Inferior parietal cortex (tissue), 1 donor: ENCODE data around the gene OVCH1.

ENCODE experiments used
- DNase-seq: peaks from one replicate; pipeline ENCODE4 v3.0.0-alpha.2; 2016; ENCODE audit errors: extremely low spot score

The OVCH1 gene

GRCh38 chr12:29497588-29497987, at the start of gene OVCH1:
TSS of gene OVCH1 (minus strand) at chr12:29497686. CDS start at chr12:29497686, 0 bp downstream.
- no peak for DNase-seq

DNA sequence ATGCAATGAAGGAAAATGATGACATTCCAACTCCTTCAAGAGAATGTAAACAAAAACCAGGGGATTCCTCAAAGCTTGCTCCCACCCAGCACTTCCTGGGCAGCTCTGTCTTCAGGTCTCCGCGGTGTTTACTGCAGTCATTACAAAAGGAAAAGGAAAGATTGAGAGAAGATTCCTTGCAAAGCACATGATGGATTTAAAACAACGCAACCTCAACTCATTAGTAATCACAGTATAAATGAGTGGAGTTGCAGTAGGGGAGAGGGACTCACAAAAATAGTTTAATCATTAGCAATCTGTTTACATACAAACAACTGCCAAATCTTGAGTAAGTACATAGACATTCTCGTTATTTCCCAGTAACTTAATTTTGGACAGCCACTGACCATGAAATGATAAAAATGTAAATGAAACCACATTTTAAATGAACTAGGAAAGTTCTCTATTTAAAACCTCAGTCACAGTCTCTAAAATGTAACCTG, 49.7 kb upstream of the OVCH1 start:
- DNase-seq, result no peak

DNA sequence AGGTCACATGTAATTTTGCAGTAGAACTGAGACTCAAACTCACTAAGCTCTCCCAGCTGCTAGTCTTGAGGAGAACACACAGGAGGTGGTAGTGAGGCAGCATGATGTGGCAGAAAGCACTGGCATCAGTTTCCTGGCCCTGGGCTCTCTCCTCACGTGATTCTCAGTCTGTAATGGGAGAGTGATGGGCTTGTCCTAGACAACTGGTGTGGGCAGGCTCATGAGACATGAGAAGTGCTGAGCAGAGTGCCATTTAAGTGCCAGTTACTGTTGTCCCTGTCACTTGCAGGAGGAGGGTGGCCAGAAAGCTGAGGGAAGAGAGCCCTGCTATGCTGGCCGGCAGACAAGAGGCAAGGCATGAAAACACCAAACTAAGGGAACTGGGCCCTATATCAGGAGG, 48.5 kb upstream of the OVCH1 start:
- no peak for DNase-seq

DNA sequence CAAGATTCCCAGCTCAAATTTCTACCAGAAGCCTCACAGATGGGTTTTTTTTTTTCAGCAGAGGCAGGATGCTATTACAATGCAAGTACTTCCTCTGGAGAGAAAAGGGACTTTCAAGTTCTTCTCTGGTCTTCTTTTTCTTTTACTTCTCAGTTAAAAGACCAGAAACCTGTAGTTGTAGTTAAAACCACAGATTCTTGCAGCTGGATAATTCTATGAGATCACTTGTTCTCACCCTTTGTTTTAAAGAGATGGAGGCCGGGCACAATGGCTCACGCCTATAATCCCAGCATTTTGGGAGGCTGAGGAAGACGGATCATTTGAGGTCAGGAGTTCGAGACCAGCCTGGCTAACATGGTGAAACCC, 47.6 kb upstream of the OVCH1 start:
- no peak for DNase-seq

- DNase-seq, result no peak
Observed at GRCh38 chr12:29544428-29545101, 47.1 kb upstream of the OVCH1 start.

- no peak for DNase-seq
Observed at GRCh38 chr12:29543036-29543435, 45.5 kb upstream of the OVCH1 start.

GRCh38 chr12:29537298-29537697, 39.8 kb upstream of the OVCH1 start:
- DNase-seq, result no peak

- no peak for DNase-seq
Observed at GRCh38 chr12:29534935-29535334, 37.4 kb upstream of the OVCH1 start.

DNA sequence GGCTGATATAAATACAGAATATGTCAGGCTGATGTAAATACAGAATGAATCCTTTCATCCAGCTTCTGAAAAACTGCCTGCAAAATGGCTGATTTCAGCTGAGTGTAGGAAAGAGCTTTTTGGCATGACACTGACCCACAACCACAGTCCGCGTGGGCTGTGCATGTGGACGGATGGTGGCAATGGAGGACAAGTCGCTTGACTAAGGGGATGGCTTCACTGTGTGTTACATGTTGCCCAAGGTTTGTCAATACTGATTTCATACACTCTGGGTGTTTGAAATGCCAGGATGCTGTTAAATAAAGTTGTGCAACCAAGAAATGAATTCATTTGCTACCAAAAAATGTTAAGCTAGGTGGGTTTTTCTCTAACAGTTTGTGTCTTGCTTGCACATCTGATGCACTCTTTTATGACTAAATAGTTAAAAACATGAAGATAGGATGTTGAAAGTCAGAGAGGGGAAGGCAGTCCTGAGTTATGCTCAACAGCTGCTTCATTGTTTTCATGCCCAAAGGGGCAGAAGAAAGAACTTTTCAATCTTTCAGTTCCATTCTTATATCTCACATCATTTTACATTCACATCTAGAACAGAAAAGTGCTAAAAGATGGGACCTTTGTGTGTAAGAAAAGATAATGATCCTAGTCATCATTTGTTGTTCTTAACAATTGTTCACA, 36.5 kb upstream of the OVCH1 start:
- no peak for DNase-seq

DNA sequence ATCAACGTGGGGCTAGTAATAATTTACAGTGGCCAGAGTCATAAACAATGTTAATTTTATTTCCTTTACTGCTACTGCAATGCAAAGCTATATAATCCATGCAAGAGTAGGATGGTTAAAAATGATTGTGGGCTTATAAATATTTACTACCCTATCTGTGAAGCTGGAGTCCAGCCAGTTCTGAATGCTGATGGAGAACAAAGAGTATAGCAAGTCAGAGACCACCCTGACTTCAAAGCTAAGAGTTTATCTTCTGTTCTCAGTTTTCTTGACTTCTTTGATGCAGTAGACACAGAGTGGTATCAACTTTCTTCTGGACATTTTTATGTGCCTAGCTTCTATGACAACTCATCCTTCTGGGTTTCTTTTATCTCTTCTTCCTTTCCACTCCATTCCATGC, 34.0 kb upstream of the OVCH1 start:
- DNase-seq, result no peak

- DNase-seq, result no peak
Observed at GRCh38 chr12:29530436-29530835, 33.0 kb upstream of the OVCH1 start.

- DNase-seq, result no peak
Observed at GRCh38 chr12:29528161-29528560, 30.7 kb upstream of the OVCH1 start.

DNA sequence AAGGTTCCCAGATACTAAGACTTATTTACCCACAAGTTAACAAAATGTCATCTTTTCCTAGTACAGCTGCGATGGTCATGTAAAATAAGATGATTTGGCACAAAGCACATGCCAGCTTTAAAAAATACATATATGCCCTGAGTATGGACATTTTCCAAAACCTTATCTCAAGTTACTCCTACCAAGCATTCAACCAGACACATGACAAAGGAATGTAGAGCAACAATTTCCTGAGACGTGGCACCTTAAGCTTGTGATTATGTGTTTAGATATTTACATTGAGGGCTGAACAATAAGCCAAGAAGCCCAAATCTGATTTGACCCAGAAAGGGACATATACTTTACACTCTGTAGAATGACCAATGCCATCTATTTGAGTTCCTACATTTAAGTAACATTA, 24.5 kb upstream of the OVCH1 start:
- DNase-seq, result no peak

DNA sequence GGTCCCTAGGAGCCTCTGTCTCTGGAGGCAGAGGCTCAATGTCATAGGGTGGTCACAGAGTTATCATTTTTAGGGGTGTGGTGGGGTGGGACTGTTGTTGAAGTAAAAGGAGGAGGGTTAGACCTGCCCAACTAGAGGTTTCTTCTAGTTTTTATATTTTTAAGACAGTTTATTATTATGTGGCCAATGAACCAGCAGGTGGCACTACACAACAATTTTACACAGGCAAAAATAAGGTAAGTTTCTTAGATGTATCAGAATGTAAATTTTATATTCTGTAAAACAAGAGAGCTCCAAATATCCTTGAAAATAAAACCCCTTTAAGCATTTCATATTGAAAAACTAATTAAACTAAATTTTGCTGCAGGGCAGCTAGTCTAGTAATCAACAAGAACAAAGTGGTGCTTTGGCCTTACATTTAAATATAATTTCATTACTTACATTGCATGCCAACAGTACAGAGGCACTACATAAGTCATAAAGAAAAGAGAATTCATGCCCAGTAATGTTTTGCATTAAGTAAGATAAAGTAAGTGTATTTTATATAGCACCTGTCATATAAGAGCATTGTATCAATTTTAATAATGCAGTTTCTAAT, 22.2 kb upstream of the OVCH1 start:
- peak; percentile 77 for DNase-seq

GRCh38 chr12:29518407-29518806, 20.9 kb upstream of the OVCH1 start:
- no peak for DNase-seq

GRCh38 chr12:29517264-29517663, 19.8 kb upstream of the OVCH1 start:
- DNase-seq, result peak; percentile 47

GRCh38 chr12:29516431-29516875, 19.0 kb upstream of the OVCH1 start:
- DNase-seq, result peak; percentile 9

DNA sequence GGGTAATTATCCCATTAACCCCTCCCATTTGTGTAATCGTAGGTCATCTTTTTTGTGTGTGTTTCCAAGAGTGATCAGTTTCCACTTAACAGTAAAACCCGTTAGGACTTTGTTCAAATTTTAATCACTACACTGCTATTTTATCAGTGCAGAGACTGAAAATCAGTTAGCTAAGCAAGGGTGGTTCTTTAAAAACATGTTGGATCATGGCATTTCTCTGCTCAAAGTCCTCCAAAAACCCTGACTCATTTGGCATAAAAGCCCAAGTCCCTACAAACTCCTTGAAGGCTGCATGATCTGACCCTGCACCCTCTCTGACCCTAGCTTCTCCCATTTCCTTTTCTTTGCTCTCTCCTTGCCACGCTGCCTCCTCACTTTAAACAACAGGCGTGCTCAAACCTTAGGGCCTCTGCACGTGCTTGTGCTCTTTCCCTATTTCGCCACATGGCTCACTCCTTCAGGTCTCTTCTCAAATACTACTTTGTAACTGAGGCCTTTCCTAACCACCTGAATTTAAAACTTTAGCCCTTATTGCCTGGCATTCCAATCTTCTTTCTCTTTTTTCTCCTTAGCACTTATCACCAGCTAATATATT, 13.2 kb upstream of the OVCH1 start:
- no peak for DNase-seq

- DNase-seq, result no peak
Observed at GRCh38 chr12:29509503-29509902, 12.0 kb upstream of the OVCH1 start.

DNA sequence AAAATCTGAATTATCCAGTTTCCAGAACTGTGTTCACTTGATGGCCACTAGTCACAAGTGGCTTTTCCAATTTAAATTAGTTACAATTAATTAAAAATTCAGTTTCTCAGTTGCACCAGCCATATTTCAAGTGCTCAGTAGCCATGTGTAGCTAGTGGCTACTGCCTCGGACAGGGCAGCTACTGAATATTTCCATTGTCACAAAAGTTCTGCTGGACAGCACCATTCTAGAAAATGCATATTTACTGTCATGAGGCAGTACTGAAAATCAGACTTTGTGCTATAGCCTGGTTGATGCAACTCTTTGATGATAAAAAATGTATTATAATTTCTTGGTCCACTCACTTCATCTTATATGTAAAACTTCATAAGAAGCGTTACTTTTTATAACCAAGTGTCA, 11.5 kb upstream of the OVCH1 start:
- DNase-seq, result no peak

- DNase-seq, result no peak
Observed at GRCh38 chr12:29505122-29505521, 7.6 kb upstream of the OVCH1 start.

GRCh38 chr12:29503283-29503682, 5.8 kb upstream of the OVCH1 start:
- DNase-seq, result no peak

GRCh38 chr12:29499235-29499634, 1.7 kb upstream of the OVCH1 start:
- no peak for DNase-seq
